EL (cell line): ENCODE data around the gene LAMC1.

Experiments
- DNase-seq: peaks from one replicate; pipeline ENCODE4 v3.0.0-alpha.2; 2016

LAMC1 gene

GRCh38 chr1:183023146-183023600 is at the start of gene LAMC1:
LAMC1 (plus strand) TSS chr1:183023420; CDS start chr1:183023717, 297 bp downstream.
- DNase-seq: peak; percentile 90

- no peak for DNase-seq
Observed at GRCh38 chr1:182974506-182975191, 48.6 kb upstream of the LAMC1 start.

GRCh38 chr1:182977480-182977879 is 45.7 kb upstream of the LAMC1 start:
- DNase-seq: no peak

GRCh38 chr1:182978151-182978853 is 44.9 kb upstream of the LAMC1 start:
- DNase-seq: no peak

- no peak for DNase-seq
Observed at GRCh38 chr1:182984138-182984537, 39.1 kb upstream of the LAMC1 start.

- DNase-seq: no peak
Observed at GRCh38 chr1:182984621-182985020, 38.6 kb upstream of the LAMC1 start.

GRCh38 chr1:182985876-182986275 is 37.3 kb upstream of the LAMC1 start:
- DNase-seq: no peak

- DNase-seq: peak; percentile 61
Observed at GRCh38 chr1:182990413-182991144, 32.6 kb upstream of the LAMC1 start.

- no peak for DNase-seq
Observed at GRCh38 chr1:182993746-182994145, 29.5 kb upstream of the LAMC1 start.

- DNase-seq: no peak
Observed at GRCh38 chr1:182995894-182996293, 27.3 kb upstream of the LAMC1 start.

GRCh38 chr1:182996816-182997215 is 26.4 kb upstream of the LAMC1 start:
- DNase-seq: peak; percentile 43

GRCh38 chr1:182998482-182998881 is 24.7 kb upstream of the LAMC1 start:
- DNase-seq: no peak

- no peak for DNase-seq
Observed at GRCh38 chr1:183000167-183000962, 22.9 kb upstream of the LAMC1 start.

- DNase-seq: no peak
Observed at GRCh38 chr1:183002267-183002666, 21.0 kb upstream of the LAMC1 start.

GRCh38 chr1:183002797-183003196 is 20.4 kb upstream of the LAMC1 start:
- no peak for DNase-seq

- no peak for DNase-seq
Observed at GRCh38 chr1:183003203-183003602, 20.0 kb upstream of the LAMC1 start.

- DNase-seq: no peak
Observed at GRCh38 chr1:183004141-183004540, 19.1 kb upstream of the LAMC1 start.

GRCh38 chr1:183011859-183012258 is 11.4 kb upstream of the LAMC1 start:
- no peak for DNase-seq

GRCh38 chr1:183012301-183012994 is 10.8 kb upstream of the LAMC1 start:
- no peak for DNase-seq

- no peak for DNase-seq
Observed at GRCh38 chr1:183019139-183019740, 4.0 kb upstream of the LAMC1 start.

GRCh38 chr1:183019860-183020259 is 3.4 kb upstream of the LAMC1 start:
- DNase-seq: no peak
